Heart left ventricle (tissue), 16 donors: ENCODE measurements around the gene NEURL4. TPM values are rescaled to one million over a fixed set of nuclear protein-coding genes. Genes with fewer than 3 reads are reported as not detected.
A peak's percentile ranks its signal among the peaks of the same experiment; 100 is the strongest.

Experiments used
- ATAC-seq, 4 donors: fragments of 200-7000 bp; cut with Tn5 transposase; one replicate each; pipeline ENCODE4 v1.9.1; 2020 to 2022; ENCODE audit warnings: moderate library complexity in 4 of 4, mild to moderate bottlenecking in 3 of 4, moderate number of reproducible peaks in 1 of 4
- DNase-seq, 5 donors: peaks; one replicate each; pipeline ENCODE4 v3.0.0-alpha.2; 2020
- H3K27ac ChIP-seq, 12 donors: fragments of 200-600 bp; sonication (generic) in 4 of 12; one replicate each; pipeline versions ENCODE4 v1.5.0 to v1.8.0; 2016 to 2022; ENCODE audit warnings: mild to moderate bottlenecking in 2 of 12
- H3K27me3 ChIP-seq, 9 donors: fragments of 200-600 bp; sonication (generic) in 2 of 9; one replicate each; pipeline versions ENCODE4 v1.5.1 to v1.8.0; 2016 to 2022; ENCODE audit warnings: mild to moderate bottlenecking in 3 of 9
- H3K36me3 ChIP-seq, 9 donors: fragments of 200-600 bp; sonication (generic) in 2 of 9; one replicate each; pipeline versions ENCODE4 v1.5.0 to v1.8.0; 2018 to 2022; ENCODE audit warnings: mild to moderate bottlenecking in 2 of 9
- H3K4me1 ChIP-seq, 12 donors: fragments of 200-600 bp; sonication (generic) in 4 of 12; one replicate each; pipeline versions ENCODE4 v1.5.0 to v1.8.0; 2016 to 2022; ENCODE audit warnings: mild to moderate bottlenecking in 3 of 12
- H3K4me3 ChIP-seq, 12 donors: fragments of 200-600 bp; sonication (generic) in 4 of 12; one replicate each; pipeline versions ENCODE4 v1.5.0 to v1.8.0; 2017 to 2022; ENCODE audit warnings: mild to moderate bottlenecking in 9 of 12, moderate library complexity in 4 of 12
- H3K9me3 ChIP-seq, 12 donors: fragments of 200-600 bp; sonication (generic) in 4 of 12; one replicate each; pipeline versions ENCODE4 v1.5.0 to v1.8.0; 2016 to 2022; ENCODE audit warnings: mild to moderate bottlenecking in 1 of 12
- POLR2A ChIP-seq, 2 donors: fragments of 450-650 bp; IDR thresholded peaks; one replicate each; pipeline ENCODE4 v1.6.1; 2017; ENCODE audit warnings: antibody characterized with exemption in 2 of 2, mild to moderate bottlenecking in 2 of 2, moderate library complexity in 2 of 2
- WGBS, 4 donors: extraction: QIAGEN DNeasy Blood & Tissue Kit in 2 of 4; methylation state at CpG; one replicate each; pipeline versions ENCODE4 v1.1.5 to v1.1.7; 2013 to 2018; 5-methylcytosine and 5-hydroxymethylcytosine counted together
- intact Hi-C, 10 donors: fragments of 100-400 bp; cut with DNase I; formaldehyde crosslinking; loops; one replicate each; pipeline versions ENCODE4 v1.11.1 to v1.14.2; 2022
- polyA plus RNA-seq, 2 donors: library from polyadenylated mRNA; stranded (reverse); fragments of 200-250 nt; gene quantifications; one replicate each; pipeline ENCODE4 v1.2.3, GENCODE V29; 2013
- total RNA-seq, 9 donors: library from RNA; depleted of rRNA in 2 of 9; stranded (reverse); fragments of >200 nt in 2 of 9; fragmentation: NEBNext Ultra II Directional in 3 of 9; extraction: Animal tissue kit (Norgen Biotek cat#: 25700) in 3 of 9; gene quantifications; one replicate each; pipeline versions ENCODE4 v1.1.0 to v1.2.4, GENCODE V29; 2016 to 2023
- TF ChIP-seq, protein P1 (sequence below), 12 donors: fragments of 200-600 bp; sonication (generic) in 4 of 12; IDR thresholded peaks; one replicate each; pipeline versions ENCODE4 v1.5.0 to v1.8.0; 2018 to 2022; ENCODE audit warnings: antibody characterized with exemption in 12 of 12, mild to moderate bottlenecking in 5 of 12
- donor health status: ischemic (EF 13 %, LVEDD 7.1; RV severe dilation, severe dysfunction).
- donor health status: healthy with polysubstance abuse.
- donor health status: DM: no; HTN: yes; CAD: no.
- donor health status: DM: no; HTN: no; CAD: no.
- donor health status: ischemic (EF 25% LVEDD 6.9; RV normal size, moderate dysfunction).
- donor health status: ischemic (EF 25% LVEDD 5.7; RV mildly dilated, moderate dysfunction).
- donor health status: healthy.
- donor health status: DM: yes; HTN: yes; CAD: no.
- donor health status: ischemic (EF 35%, LVEDD 5.7; RV mildly dilated, moderate dysfunction).
- donor health status: nonischemic (EF 11% LVEDD 7.7; RV severe dilation, severe dysfunction).
- donor health status: DM: yes; HTN: yes; CAD: no.
- donor health status: PGD.
- donor health status: ischemic (EF 29% LVEDD 5.4; RV normal size, mild dysfunction).
- donor health status: nonischemic (EF 23%, LVEDD 6.1; RV moderate dilation, normal function).

NEURL4 gene
- total and polyA plus RNA-seq, 11 donors, result 13.6 to 39.2 (median 27.6) TPM

DNA sequence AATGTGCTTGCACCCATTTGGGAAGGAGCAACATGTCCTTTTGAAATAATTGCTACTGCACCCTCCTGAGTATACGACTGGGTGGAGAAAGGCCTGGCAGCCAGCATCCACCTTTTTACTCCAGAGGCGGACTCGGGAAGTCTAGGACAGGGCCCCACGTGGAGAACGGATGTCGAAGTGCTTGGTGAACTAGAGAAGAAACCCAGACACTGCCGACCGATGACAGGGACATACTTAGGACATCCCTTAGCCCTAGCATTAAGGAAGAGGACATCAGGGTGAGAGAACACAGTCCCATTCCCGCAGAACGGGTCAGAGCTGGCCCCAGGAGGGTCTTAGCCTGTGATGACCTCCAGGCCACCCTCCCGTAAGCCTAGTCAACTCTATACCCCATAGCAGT lies 38.5 kb downstream of the NEURL4 start:
- DNase-seq (peak in 1 of 5 donors; percentile 39), ATAC-seq (peak in 2 of 4 donors; percentile 0 to 2)
- no peak for TF ChIP-seq POLR2A (IDR thresholded peaks at IDR 0.05)
- TF ChIP-seq, protein P1, sequence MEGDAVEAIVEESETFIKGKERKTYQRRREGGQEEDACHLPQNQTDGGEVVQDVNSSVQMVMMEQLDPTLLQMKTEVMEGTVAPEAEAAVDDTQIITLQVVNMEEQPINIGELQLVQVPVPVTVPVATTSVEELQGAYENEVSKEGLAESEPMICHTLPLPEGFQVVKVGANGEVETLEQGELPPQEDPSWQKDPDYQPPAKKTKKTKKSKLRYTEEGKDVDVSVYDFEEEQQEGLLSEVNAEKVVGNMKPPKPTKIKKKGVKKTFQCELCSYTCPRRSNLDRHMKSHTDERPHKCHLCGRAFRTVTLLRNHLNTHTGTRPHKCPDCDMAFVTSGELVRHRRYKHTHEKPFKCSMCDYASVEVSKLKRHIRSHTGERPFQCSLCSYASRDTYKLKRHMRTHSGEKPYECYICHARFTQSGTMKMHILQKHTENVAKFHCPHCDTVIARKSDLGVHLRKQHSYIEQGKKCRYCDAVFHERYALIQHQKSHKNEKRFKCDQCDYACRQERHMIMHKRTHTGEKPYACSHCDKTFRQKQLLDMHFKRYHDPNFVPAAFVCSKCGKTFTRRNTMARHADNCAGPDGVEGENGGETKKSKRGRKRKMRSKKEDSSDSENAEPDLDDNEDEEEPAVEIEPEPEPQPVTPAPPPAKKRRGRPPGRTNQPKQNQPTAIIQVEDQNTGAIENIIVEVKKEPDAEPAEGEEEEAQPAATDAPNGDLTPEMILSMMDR (IDR thresholded peaks at IDR 0.05), result no peak
- H3K27me3 ChIP-seq, result peaks cover 0 to 52% (median 29%) of the 10 kb centered on the region in 9 donors
- H3K4me1 ChIP-seq, result peaks cover 2 to 58% (median 38%) of the 10 kb centered on the region in 12 donors
- no peak overlapping the region for H3K4me3 ChIP-seq
- intact Hi-C loops, result loop anchor here in 1 of 10 donors (10.0 kb wide), 1 partner anchor 246 kb away; the partner anchor contains the start of gene SLC16A11
- no peaks in the 10 kb centered on the region for H3K9me3 ChIP-seq
- WGBS, 4 donors, result 31 to 54% (median 43%) methylated on average over 11 of the region's 11 CpGs
- peak overlapping the region in 9 of 12 donors; percentile 10 to 54 (median 46) for H3K27ac ChIP-seq
- peaks cover 0 to 24% (median 3%) of the 10 kb centered on the region in 9 donors for H3K36me3 ChIP-seq

DNA sequence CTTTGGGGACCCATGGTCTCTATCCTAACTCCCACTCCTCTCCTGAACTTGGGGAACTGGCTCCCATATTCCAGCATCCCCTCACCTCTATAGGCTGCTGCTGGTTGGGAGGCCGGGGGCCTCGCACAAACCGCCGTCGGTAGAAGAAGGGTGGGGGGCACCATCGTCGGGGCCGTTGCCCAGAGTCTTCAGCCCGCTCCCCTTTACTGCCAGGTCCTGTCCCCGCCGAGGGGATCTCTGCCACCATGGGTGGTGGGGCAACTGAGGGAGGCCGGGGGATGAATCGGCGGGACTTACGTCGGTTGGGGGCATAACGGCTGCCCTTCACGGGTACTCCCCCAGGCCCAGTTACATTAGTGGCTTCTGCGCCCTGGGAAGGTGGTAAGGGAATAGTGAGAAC lies 39.0 kb downstream of the NEURL4 start:
- no peak for TF ChIP-seq POLR2A (IDR thresholded peaks at IDR 0.05)
- Histone ChIP-seq H3K4me1 (peaks cover 2 to 53% (median 34%) of the 10 kb centered on the region in 12 donors), H3K27ac (peak overlapping the region in 6 of 12 donors; percentile 5 to 54 (median 32)), H3K36me3 (peaks cover 0 to 29% (median 6%) of the 10 kb centered on the region in 9 donors), H3K4me3 (no peak overlapping the region), H3K27me3 (peaks cover 0 to 46% (median 26%) of the 10 kb centered on the region in 9 donors), H3K9me3 (no peaks in the 10 kb centered on the region)
- intact Hi-C loops, result loop anchor here in 1 of 10 donors (10.0 kb wide), 1 partner anchor 245 kb away; the partner anchor contains the start of gene SLC16A11
- ATAC-seq (peak in 1 of 4 donors; percentile 0), DNase-seq (no peak)
- 87 to 91% (median 89%) methylated on average over 8 to 19 of the region's 19 CpGs for WGBS, 4 donors

DNA sequence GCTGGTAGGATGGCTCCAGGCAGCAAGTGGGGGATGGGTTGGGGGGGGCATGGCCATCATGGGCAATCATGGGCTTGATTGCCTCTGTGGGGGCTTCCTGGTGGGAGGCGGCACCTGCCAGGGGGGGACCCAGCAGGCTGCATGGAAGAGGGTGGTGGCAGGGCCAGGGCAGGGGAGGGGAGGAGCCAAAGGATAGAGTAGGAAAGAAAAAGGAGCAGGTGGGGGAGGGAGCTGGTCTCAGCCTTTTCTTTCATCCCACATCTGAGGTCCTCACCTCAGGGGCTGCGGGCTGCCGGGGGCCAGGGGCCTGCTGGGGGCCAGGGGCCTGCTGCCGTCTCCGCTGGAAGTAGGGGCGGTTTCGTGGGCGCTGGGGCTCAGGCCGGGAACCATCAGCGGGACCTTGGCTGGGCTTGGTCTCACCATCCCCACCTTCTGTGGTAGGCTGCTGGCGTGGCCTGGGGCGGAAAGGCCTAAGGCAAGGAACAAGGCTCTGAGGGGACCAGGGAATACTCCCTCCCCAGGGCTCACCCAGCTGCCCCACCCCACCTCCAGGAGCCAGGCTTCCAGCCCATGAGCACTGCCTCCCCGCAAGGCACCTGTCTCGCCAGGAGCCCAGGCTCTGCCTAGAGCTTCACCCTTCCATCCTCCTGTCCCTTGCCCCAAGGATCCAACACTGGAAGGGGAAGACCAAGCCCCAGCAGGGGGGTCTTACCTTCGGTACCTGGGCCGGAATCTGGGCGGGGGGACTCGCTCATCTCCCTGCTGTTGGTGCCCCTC lies 39.7 kb downstream of the NEURL4 start:
- H3K4me3 ChIP-seq, result no peak overlapping the region
- H3K27me3 ChIP-seq, result peaks cover 0 to 40% (median 23%) of the 10 kb centered on the region in 9 donors
- ATAC-seq (peak; percentile 7 to 29 (median 25)), DNase-seq (peak in 1 of 5 donors; percentile 36)
- WGBS, 4 donors, result 54 to 74% (median 65%) methylated on average over 9 to 18 of the region's 18 CpGs
- peak overlapping the region in 6 of 12 donors; percentile 5 to 51 (median 32) for H3K27ac ChIP-seq
- H3K4me1 ChIP-seq, result peaks cover 2 to 53% (median 29%) of the 10 kb centered on the region in 12 donors
- intact Hi-C loops, result loop anchor here in 3 of 10 donors (10.0 kb wide), 2 partner anchors 55 to 245 kb away; partner anchors contain the start of gene SLC16A11 (in 1 of the 3)
- peaks cover 0 to 36% (median 12%) of the 10 kb centered on the region in 9 donors for H3K36me3 ChIP-seq
- H3K9me3 ChIP-seq, result no peaks in the 10 kb centered on the region
- TF ChIP-seq, protein P1 (IDR thresholded peaks at IDR 0.05), result no peak
- TF ChIP-seq POLR2A (IDR thresholded peaks at IDR 0.05), result no peak

DNA sequence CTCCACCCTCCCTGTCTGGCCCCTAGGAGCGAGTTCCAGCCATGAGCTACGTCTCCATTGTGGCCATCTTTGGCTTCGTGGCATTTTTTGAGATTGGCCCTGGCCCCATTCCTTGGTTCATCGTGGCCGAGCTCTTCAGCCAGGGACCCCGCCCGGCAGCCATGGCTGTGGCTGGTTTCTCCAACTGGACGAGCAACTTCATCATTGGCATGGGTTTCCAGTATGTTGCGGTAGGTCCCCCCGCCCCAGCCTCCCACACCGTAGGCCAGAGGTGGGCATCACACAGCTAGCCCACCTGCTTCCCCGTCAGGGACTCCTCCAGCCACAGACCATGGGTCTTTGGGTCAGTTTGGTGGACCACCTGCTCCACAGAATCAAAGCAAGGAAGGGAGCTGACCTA lies 43.5 kb downstream of the NEURL4 start:
- H3K27ac ChIP-seq, result peak overlapping the region in 1 of 12 donors; percentile 97
- H3K27me3 ChIP-seq, result peaks cover 0 to 30% (median 5%) of the 10 kb centered on the region in 9 donors
- DNase-seq, result no peak
- no peak for ATAC-seq
- H3K36me3 ChIP-seq, result peaks cover 0 to 46% (median 13%) of the 10 kb centered on the region in 9 donors
- H3K9me3 ChIP-seq, result no peaks in the 10 kb centered on the region
- intact Hi-C loops, result loop anchor here in 2 of 10 donors (10.0 kb wide), 1 partner anchor 59 kb away; no protein-coding TSS in a partner anchor
- no peak overlapping the region for H3K4me3 ChIP-seq
- H3K4me1 ChIP-seq, result peaks cover 4 to 48% (median 20%) of the 10 kb centered on the region in 12 donors
- WGBS, 4 donors, result 71 to 82% (median 77%) methylated on average over 4 to 12 of the region's 12 CpGs
- TF ChIP-seq, protein P1 (IDR thresholded peaks at IDR 0.05), result no peak
- no peak for TF ChIP-seq POLR2A (IDR thresholded peaks at IDR 0.05)
